Measurements from ENCODE around the gene PEX6.
"Not testable (repeated sequence)": the region's sequence is repeated elsewhere in the genome, so short reads cannot be mapped to it uniquely, and the experiment has no call there.

PEX6 gene

DNA sequence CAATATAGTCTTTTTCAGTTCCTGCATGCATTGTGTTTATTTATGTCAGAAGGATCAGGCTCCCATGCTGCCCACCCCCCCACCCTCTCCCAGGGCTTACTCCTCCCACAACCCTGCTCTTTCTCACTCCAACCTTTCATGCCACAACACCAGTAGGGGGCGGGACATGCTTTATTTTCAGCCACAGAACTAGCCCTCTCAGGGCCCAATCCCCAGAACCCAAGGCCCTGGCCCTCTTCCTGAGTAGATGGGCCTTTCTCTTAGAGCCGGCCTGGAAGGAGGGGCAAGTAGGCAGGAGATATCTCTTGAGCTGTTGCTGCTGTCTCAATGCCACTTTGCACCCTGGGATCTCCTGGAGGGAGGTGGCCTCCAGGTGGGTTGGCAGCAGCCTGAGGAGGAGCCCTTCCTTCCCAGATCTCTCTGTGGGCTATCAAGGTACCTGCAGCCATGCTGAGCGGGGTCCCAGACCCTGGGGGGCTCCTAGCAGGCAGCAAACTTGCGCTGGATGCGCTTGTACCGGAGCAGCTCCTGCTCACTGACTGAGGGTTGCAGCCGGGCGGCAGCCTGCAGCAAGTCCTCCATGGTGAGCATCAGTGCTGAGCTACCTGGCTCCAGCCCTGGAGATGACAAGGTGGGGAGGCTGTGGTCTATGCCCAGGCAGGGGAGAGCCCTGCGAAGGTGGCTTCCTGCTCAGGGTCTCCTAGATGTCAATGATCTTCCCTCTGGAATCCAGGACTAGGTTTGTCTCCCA, 15.0 kb downstream of the PEX6 start:
- peak; percentile 38 for DNase-seq

DNA sequence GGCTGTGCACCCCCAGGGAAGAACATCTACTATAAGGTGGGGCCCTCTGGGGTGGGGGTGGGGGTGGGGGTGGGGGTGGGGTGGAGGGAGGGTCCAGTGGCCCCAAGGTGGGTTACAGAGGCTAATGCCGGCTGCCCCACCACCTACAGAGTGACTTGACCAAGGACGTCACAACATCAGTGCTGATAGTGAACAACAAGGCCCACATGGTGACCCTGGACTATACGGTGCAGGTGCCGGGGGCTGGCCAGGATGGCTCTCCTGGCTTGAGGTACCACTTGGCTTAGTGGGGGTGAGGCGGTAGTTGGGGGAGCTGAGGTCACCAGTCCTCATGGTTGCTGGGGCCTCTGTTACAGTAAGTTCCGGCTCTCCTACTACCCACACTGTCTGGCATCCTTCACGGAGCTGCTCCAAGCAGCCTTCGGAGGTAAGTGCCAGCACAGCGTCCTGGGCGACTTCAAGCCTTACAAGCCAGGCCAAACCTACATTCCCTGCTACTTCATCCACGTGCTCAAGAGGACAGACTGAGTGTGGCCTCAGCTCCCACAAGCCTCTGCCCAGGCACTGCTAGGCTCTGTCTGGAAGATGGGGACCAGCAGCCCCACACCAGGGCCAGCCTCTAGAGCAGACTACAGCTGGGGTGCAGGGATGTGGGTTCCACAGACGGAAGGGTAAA, 15.7 kb downstream of the PEX6 start:
- no peak for DNase-seq

DNA sequence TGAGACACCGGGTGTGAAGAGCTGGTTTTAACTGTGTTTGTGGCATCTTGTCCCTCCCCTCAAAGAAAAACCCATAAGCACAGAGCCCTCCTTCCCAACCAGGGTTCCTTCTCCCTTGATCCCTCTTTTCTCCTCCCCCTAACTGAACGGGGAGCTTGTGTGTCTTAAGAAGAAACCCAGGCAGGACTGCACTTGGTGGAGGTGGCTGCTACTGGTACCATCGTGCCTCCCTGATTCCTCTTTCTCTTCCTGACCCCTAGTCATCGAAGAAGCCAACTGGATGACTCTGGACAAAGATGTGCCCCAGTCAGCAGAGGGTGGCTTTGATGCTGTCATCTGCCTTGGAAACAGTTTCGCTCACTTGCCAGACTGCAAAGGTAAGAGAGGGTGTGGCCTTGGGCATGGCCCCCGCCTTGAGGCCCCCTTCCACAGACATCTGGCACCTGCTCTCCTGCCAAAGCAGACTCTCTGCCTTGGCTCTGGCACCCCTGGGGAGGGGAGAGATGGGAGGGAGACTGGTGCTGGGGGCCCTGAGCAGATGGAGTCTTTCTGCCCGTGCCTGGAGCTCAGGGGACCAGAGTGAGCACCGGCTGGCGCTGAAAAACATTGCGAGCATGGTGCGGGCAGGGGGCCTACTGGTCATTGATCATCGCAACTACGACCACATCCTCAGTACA, 16.3 kb downstream of the PEX6 start:
- no peak for DNase-seq

DNA sequence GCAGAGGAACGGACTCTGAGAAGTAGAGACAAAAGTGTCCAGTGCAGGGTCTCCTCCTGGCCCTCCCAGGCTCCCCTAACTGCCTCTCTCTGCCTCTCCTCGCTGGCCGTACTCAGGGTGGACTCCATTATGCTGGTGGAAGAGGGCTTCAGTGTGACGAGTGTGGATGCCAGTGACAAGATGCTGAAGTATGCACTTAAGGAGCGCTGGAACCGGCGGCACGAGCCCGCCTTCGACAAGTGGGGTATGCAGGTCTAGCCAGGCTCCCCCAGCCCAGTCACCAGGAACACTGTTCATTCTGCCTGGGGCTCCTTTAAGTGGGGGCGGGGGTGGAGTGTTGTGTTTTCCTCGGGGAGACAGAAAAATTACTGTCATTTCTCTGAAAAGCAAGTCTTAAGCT, 16.9 kb downstream of the PEX6 start:
- no peak for DNase-seq

DNA sequence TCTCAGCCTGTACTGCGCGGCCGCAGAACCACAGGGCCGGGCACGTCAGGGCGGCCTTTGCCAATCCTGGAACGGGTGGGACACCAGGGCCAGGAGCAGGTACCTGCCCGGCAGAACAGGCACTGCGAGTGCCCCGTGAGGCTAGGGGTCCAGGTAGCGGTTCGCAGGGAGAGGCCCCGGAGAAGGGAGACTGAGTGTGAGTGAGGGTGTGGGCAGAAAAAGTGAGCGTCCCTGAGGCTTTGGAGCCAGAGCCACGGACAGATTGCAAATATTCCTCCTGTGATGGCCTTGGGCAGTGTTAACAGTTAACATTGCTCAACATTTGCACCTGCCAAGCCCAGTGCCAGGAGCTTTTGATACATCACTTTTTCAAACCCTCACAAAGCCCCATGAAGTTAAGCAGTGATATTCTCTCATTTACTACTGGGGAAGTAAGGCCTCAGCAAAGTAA, 17.9 kb downstream of the PEX6 start:
- no peak for DNase-seq

DNA sequence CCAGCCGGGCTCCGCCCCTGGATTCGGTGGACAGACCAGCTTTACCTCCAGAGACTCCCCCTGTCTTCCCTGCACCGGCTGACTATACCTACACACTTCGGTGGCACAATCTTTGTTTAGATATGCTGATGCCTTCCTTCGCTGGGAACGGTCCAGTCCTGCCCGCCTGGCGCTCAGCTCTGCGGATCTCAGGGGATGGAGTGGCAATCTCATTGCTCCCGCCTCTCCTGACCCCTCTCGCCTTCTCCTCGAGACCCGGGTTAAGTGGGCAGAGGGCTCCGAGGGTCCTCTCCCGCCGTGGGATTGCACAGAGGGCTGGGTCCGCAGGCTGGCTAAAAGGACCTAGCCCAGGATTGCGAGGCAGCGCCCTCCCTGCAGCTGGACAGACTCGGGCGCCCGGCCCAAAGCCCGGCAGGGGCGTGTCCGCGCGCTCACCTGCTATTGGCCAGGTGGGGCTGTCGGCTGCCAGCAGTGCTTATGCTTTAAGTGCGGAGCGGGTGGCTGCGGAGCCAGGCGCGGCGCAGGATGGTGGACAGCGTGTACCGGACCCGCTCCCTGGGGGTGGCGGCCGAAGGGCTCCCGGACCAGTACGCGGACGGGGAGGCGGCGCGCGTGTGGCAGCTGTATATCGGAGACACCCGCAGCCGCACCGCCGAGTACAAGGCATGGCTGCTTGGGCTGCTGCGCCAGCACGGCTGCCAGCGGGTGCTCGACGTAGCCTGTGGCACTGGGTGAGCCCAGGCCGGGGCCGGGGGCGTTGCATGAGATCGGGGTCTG, 18.6 kb downstream of the PEX6 start, which contains the start of gene GNMT:
Gene GNMT, plus strand, starts transcription at position 512 of the 777 bp plus-strand sequence. Its CDS starts 14 bp downstream, at position 526.
- DNase-seq = no peak

DNA sequence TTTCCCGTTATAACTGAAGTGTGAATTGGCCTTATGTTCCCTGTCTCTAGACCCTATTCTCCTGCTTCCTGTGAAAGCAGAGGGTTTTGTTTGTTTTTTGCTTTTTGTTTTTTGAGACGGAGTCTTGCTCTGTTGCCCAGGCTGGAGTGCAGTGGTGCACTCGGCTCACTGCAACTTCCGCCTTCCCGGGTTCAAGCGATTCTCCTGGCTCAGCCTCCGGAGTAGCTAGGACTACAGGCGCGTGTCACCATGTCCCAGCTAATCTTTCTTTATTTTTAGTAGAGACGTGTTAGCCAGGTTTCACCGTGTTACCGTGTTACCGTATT, 19.1 kb downstream of the PEX6 start:
- no peak for DNase-seq

DNA sequence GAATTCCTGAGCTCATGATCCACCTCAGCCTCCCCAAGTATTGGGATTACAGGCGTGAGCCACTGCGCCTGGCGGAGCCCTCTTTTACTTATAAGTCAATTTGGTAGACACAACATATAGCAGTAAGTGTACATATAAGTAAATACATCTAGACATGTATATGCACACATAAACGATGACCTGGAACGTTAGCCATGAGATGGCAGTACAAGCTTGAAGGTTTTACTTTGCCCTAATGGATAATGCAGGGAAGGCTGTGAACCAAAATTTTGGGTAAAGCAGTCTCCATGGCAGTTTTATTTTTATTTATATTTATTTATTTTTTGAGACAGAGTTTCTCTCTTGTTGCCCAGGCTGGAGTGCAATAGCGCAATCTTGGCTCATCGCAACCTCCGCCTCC, 20.9 kb downstream of the PEX6 start:
- no peak for DNase-seq

DNA sequence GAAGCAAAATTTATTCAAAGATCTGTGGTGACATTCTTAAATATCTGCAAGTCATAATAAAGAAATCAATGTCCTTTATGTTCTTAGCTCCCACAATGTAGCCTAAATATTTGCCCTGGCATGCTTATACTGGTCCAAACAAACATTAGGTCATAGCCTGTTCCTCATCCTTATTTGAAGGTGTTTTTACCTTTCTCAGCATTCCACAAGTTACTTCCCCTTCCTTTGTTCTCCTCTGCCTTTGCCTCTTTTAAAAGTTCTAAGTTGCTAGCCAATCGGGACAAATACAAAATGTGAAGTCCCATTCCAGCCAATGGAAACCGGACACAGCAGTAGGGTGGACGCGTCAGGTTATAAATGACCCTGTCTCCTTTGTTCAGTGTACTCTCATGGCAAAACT, 24.6 kb downstream of the PEX6 start:
- DNase-seq = not testable (repeated sequence)

DNA sequence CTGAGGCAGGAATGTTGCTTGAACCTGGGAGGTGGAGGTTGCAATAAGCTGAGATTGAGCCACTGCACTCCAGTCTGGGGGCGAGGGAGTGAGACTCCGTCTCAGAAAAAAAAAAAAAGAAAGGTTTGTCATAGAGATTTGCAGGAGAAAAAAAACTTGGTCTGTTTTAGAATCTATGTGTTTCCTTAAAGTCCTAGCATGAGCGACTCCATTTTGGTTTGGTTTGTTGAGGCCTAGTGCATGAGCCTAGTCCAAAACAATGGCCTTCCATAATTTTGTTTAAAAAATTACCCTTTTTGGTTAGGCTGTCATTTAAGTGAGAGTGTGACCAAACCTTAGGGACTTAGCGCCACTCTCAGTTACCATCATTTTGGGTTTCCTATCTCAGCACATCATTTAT, 26.6 kb downstream of the PEX6 start:
- DNase-seq = no peak

DNA sequence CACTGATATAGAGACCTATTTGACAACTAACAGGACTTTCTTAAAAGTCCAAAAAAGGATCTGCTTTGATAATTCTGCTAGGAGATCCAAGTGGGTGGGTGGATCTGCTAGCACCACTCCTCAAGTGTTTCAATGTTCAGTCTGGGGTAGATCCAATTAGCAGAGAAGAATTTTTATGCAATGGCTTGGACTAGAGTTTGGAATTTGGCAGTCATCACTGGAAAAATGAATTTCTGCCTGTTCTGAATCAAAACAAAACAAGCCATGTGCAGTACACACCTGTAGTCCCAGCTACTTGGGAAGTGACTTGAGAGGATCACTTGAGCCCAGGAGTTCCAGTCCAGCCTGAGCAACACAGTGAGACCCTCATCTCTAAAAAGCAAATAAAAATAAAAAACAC, 31.0 kb downstream of the PEX6 start:
- no peak for DNase-seq

DNA sequence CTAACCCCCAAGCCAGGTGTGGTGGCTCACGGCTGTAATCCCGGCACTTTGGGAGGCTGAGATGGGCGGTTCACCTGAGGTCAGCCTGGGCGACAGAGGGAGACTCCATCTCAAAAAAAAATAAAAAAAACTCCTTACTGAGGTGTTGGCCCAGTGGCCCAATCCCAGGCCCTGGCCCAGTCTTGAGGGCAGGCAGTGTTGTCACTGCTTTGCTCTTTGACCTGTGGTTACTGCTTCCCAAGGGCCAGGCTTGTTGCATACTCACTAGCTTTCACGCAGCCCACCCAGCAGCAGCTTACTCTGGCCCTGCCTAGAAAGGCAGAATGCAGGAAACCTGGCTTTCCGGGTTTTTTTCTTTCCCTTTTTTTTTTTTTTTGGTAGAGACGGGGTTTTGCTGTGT, 36.5 kb downstream of the PEX6 start:
- no peak for DNase-seq

DNA sequence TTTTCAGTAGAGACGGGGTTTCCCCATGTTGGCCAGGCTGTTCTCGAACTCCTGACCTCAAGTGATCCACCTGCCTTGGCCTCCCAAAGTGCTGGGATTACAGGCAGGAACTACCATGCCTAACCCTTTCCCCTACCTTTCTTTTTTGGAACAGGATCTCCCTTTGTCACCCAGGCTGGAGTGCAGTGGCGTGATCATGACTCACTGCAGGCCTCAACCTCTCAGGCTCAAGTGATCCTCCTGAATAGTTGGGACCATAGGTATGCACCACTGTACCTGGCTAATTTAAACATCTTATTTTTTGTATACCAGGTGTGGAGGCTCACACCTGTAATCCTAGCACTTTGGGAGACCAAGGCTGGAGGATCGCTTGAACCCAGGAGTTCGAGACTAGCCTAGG, 37.6 kb downstream of the PEX6 start:
- DNase-seq = not testable (repeated sequence)

DNA sequence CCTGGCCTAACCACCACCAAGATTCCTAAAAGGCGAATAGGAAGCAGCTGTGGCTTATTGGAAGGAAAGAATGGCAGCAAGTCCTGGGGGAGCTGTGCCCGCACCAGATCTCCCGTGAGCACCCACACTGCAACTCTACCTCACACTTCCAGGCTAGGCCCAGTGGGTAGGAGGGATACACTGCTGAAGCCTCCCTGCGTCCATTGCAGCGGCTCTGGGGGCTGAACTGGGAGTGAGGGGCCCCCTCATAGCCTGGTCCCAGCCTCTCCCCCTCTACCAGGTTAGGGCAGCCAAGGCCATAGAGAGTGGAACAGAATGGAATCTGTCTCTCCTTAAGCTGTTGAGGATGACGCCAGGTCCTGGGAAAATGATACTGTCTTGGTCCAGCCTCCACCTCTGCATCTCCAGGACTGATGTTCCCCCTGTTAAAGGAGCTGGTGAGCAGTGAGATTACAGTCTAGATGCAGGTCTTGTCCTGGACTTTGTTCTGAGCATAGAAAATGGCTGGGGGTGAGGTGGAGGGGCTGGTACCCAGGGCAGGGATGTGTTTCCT, 38.4 kb downstream of the PEX6 start:
- no peak for DNase-seq

DNA sequence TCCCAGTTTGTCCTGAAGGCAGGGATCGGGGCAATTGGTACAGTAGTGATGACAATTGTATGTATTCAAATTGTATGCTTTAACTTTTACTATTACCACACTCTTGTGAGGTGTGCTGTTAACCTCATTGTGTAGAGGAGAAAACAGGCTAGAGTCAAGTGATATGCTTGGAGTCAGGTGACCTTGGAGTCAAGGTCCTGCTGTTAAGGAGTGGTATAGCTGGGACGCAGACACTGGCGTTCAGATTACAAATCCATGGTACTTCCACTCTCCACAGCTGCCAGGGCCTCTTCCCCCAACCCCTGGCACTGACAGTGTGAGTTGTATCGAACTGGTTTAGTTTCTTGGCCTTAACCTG, 39.2 kb downstream of the PEX6 start:
- no peak for DNase-seq

DNA sequence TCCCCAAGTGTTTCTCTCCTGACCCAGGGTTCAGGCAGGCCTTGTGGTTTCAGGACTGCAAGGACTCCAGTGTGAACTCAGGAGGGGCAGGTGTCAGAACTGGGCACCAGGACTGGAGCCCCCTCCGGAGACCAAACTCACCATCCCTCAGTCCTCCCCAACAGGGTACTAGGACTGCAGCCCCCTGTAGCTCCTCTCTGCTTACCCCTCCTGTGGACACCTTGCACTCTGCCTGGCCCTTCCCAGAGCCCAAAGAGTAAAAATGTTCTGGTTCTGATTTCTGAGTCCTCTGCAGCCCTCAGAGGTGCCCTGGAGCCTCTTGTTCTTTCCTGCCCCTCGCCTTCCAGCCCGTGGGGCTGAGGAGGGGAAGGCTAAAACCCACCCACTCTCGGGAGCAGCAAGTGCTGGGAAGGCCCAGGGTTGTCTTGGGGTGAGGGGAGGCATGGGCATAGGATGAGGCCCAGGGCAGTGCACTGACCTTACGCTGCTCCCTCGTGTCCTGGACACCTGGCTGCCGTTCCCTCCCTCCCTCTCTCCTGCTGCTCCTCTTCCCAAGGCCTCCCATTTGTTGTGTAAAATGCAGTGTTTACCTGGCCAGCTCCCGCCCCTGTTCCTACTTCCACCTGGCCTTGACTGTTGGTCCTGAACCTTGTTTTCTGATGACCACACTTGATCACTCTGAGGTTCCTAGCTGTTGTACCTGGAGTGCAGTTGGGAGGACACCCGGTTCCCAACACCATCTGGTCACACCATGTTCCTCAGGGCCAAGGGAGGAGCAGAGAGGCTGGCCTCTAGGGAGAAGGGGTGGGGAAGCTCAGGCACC, 39.8 kb downstream of the PEX6 start:
- no peak for DNase-seq

DNA sequence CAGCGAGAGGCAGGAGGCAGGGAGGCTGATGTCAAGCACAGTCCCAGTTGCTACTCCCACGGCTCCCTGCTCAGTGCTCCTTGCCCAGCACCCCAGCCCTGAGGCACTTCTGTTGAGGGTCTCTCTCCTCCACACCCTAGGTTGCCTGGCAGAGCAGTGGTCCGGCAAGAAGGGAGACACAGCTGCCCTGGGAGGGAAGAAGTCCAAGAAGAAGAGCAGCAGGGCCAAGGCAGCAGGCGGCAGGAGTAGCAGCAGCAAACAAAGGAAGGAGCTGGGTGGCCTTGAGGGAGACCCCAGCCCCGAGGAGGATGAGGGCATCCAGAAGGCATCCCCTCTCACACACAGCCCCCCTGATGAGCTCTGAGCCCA, 40.6 kb downstream of the PEX6 start:
- DNase-seq = no peak

DNA sequence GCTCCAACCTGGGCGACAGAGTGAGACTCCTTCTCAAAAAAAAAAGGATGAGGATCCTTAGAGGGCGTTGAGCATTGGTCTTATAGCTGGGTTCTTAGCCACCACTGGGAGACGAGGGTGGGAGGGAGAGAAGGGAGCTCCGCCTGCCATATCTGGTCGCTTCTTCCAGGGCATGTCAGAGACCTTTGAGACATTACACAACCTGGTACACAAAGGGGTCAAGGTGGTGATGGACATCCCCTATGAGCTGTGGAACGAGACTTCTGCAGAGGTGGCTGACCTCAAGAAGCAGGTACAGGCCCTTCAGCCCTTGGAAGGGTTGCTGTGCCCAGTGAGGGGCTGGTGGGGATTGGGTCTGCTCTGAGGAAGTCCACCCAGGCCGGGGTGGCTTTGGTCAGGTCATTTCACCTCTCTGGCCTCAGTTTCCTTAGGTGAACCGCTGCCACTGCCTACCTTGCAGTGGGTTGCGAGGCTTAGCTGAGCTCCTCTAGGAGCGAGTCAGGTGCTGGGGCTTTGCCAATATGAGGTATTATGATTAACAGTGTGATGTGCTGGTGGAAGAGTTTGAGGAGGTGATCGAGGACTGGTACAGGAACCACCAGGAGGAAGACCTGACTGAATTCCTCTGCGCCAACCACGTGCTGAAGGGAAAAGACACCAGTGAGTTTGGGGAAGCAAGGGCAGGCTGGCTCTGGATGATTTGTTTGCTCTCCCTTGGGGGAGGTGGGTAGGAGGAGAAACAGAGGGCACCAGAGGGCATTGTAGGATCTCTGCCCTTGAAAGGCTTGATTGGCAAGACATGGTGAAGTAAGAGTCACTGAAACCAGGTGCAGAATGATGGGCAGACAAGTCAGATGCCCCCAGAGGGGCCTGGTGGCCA, 41.2 kb downstream of the PEX6 start:
- no peak for DNase-seq

DNA sequence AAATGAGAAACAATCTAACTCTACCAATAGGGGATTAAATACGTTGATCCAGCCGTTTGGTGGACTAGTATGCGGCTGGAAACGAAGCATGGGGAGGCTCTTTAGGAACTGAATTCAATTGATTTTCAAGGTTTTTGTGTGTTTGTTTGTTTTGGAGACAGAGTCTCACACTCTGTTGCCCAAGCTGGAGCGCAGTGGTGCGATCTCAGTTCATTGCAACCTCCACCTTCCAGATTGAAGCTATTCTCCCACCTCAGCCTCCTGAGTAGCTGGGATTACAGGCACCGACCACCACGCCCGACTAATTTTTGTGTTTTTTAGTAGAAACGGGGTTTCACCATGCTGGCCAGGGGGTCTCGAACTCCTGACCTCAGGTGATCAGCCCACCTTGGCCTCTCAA, 42.6 kb downstream of the PEX6 start:
- DNase-seq = no peak

DNA sequence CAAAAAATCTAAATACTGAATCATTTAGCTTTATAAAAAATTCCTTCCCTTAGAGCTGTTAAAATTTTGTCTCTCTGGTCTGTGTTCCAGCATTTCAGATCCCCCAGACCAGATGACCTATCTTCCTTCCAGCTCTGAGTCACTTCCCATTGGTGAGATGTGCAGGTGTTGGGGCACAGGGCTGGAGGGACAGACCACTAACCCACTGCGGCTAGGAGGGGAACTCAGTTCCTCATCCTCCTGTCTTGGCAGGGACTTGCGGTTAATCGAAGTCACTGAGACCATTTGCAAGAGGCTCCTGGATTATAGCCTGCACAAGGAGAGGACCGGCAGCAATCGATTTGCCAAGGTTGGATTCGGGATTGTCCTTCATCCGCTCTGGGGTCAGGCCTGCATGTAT, 43.7 kb downstream of the PEX6 start:
- DNase-seq = no peak

DNA sequence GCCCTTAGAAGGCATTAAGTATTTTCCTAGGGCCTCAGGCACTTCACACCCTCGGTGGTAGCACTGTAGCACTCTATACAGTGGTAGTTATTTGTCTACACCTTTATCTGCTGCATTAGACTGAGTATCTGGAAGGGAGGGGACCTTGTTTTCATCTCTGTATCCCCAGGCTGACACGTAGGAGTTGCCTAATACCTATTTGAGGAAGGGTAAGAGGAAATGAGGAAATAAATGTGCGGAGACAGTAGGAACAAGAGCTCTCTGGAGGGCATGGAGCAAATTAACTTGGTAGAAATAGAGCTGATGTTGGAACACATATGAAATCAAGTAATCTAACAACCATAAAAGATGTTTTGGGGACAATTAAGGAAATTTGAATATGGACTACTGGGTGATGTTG, 45.8 kb downstream of the PEX6 start:
- no peak for DNase-seq

Data from fibroblast of skin of right quadriceps (primary cell).